Adipose tissue (tissue), 3 donors: ENCODE results near the gene LGALSL. TPM values are rescaled to one million over a fixed set of nuclear protein-coding genes. Genes with fewer than 3 reads are reported as not detected.
A peak's percentile ranks its signal among the peaks of the same experiment; 100 is the strongest.

Experiments used
- H3K27ac ChIP-seq: one replicate; pipeline ENCODE4 v1.5.1; 2013; ENCODE audit warnings: low read depth, low read length
- WGBS, 3 donors: extraction: QIAGEN DNeasy Blood & Tissue Kit; methylation state at CpG; one replicate each; pipeline ENCODE4 v1.1.7; 2013; 5-methylcytosine and 5-hydroxymethylcytosine counted together
- polyA plus RNA-seq, 3 donors: library from polyadenylated mRNA; stranded (reverse); fragments of 200-250 nt; gene quantifications; one replicate each; pipeline ENCODE4 v1.2.3, GENCODE V29; 2013
- donor health status: healthy with polysubstance abuse.
- donor health status: Bipolar disorder and iron deficiency.
- donor health status: healthy.

The LGALSL gene
- polyA plus RNA-seq, 3 donors = 2.3 to 10.1 (median 6.4) TPM

DNA sequence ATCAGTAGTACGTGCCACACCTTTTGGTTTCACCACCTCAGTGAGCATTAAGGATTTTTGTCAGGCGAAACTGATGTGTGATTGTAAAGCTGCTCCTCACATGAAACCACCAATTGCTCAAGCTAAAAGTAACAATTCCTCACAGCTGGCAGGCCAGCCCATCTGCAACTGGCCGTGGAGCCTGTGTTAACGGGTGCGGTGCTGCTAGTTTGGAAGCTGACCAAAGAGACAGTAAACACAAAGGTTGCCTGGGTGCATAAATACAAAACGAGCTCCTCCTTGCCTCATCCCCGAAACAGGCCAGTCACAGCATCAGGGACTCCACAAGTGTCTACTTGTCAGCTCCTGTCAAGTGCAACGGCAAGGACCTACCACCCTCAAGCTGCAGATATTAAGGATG is 32.0 kb downstream of the LGALSL start:
- H3K27ac ChIP-seq = no peak overlapping the region
- WGBS, 3 donors = 42 to 65% (median 49%) methylated on average over 8 of the region's 8 CpGs

GRCh38 chr2:64487256-64488049 is 33.5 kb downstream of the LGALSL start:
- WGBS, 3 donors = 52 to 63% (median 61%) methylated on average over 10 of the region's 10 CpGs
- no peak overlapping the region for H3K27ac ChIP-seq

- no peak overlapping the region for H3K27ac ChIP-seq
- 50 to 51% (median 50%) methylated on average over 20 of the region's 20 CpGs for WGBS, 3 donors
These were observed 34.4 kb downstream of the LGALSL start for GRCh38 chr2:64488050-64488974.

DNA sequence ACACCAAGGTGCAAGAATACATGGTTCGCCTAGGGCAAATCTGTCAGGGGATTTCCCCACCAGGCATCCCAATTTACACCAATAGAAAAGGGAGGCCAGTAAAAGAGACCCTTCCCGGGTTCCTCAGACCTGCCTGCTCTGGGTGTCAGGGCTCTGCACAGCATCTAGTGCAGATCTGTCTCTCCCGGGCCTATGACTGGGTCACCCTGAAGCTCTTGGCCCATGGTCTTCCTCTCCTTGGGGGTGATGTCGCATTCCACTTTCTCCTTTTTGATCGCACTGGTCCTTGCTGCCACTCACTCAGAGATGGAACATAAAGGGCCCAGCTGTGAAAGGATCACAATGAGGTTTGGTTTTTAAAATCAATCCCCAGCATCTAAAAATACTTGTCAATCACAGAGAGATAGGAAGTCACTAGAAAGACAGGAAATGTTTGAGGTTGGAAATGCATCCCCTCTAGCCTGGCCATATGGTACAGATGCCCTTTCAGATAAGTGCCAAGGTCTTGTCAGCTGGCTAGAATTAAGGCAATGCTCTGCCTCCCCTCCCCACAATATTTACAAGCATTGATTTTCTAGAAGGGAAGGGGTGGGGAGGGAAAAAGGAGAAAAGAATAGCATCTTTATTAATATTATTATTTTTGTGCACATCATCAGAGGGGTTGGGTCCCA is 35.3 kb downstream of the LGALSL start:
- H3K27ac ChIP-seq = peak overlapping the region; percentile 32
- 71 to 77% (median 72%) methylated on average over 5 of the region's 5 CpGs for WGBS, 3 donors

DNA sequence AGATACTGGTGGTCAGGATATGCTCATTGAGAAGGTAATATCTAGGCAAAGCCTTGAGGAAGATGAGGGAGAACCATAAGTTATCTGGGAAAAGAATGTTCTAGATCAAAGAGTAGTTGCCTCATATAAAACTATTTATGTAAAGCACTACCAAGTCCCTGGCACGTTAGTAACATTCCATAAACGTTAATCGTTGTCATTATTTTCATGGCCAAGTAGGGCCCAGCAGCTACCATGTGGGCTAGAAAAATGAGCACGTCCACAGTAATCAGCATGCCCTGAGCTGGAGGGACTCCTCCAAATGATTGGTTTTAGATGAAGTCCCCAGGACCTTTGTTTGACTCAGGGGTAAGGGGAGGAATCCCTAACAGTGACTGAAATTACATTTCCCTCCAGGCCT is 37.5 kb downstream of the LGALSL start:
- 63 to 77% (median 74%) methylated on average over 4 of the region's 4 CpGs for WGBS, 3 donors

GRCh38 chr2:64492272-64492671 is 38.3 kb downstream of the LGALSL start:
- H3K27ac ChIP-seq = no peak overlapping the region
- 72 to 83% (median 80%) methylated on average over 3 of the region's 3 CpGs for WGBS, 3 donors

More for the DNA sequence above, 37.5 kb downstream of the LGALSL start:
- H3K27ac ChIP-seq = no peak overlapping the region

DNA sequence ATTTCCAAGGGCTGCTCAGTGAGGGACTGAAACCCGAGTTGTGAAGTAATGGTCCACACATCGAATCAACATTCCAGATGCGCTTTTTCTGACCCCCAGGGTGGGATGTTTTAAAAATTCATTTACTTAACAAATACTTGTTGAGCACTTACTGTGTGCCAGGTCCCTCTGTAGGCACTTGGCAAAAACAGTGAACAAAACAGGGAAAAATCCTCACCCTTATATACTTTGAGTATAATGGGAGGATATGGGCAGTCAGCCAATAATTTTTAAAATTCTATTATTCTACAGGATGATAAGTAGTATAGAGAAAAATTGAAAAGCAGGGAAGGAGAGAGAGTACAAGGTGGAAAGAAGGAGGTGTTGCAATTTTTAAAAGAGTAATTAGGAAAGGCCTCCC is 38.9 kb downstream of the LGALSL start:
- WGBS, 3 donors = 80 to 84% (median 82%) methylated on average over 3 of the region's 3 CpGs
- no peak overlapping the region for H3K27ac ChIP-seq

DNA sequence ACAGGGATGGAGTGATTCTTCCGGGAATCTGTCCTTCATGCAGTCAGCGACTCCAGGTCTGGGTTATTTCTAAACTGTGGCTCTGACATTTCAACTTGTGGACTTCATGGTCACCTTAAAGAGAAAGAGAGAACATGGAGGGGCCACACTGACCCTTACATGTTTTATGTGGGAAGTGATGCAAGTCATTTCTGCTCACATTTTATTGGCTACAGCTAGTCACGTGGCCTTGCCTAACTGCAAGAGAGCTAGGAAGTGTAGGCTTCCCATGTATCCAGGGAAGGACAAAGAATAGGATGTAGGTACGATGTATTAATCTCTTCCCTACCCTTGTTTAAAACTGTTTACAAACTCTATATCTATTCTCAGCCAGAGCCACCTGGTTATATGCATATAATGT is 39.8 kb downstream of the LGALSL start:
- 86 to 92% (median 87%) methylated on average over 4 of the region's 4 CpGs for WGBS, 3 donors

DNA sequence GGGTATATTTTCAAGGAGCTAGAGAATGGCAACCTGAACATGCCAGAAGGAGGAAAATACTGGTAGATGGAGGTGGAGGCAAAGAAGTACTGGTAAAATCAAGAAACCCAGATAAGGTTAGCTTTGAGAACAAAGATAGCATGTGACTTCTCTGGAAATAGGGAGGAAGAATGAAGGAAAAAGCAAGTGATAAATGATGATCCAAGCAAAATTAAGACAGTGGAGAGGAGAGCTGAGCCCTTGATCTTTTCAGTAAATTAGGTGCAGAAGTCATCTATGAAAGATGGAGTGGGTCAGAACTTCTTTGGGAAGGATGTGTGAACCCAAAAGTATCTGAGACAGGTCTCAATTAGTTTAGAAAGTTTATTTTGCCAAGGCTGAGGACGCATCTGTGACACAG is 44.5 kb downstream of the LGALSL start:
- H3K27ac ChIP-seq = no peak overlapping the region
- WGBS, 3 donors = 70 to 98% (median 97%) methylated on average over 1 of the region's 1 CpG

More for the DNA sequence above, 39.8 kb downstream of the LGALSL start:
- H3K27ac ChIP-seq = no peak overlapping the region

- WGBS, 3 donors = 84 to 88% (median 87%) methylated on average over 5 of the region's 5 CpGs
- H3K27ac ChIP-seq = no peak overlapping the region
These were observed 46.6 kb downstream of the LGALSL start for GRCh38 chr2:64500549-64500948.

DNA sequence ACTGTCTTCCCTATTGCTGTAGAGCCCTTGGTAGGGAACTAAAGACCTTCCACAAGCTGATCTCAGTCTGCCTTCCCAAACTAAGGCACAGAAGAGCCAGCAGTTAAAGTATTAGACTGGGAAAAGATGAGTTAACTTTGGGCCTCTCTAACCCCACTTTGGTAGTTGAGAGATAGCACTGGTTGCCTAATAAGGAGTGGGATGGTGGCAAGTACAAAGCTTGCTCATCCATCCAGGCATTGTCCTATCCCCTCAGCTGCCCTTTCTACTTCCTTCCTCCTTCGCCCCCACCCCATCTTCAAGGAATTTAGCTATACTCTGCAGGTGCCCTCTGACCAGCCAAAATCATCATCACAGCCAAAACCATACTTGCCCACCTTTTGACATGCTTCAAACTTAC is 48.0 kb downstream of the LGALSL start:
- no peak overlapping the region for H3K27ac ChIP-seq
- 61 to 80% (median 67%) methylated on average over 1 of the region's 1 CpG for WGBS, 3 donors

DNA sequence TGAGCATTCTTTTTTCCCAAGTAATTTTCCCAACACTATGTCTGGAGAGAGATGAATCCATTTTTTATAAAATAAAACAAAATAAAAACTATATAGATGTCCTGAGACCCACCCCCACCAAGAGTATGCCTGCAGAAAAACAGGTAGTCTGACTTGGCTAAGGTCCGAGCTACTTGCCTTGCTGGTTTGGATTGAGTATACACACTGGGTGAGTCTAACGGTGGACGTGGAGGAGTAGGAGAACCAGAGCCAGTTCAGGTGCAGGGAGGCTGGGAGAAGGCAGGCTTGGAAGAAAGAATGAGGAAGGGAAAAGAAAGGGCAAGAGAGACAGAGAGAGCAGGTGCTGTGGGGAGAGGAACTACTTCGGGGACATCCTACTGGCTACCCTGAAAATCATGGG is 48.9 kb downstream of the LGALSL start:
- no peak overlapping the region for H3K27ac ChIP-seq
- WGBS, 3 donors = 88 to 92% (median 88%) methylated on average over 4 of the region's 4 CpGs

- no peak overlapping the region for H3K27ac ChIP-seq
- 77 to 85% (median 77%) methylated on average over 14 to 16 of the region's 16 CpGs for WGBS, 3 donors
These were observed 51.1 kb downstream of the LGALSL start for GRCh38 chr2:64504774-64505720.

DNA sequence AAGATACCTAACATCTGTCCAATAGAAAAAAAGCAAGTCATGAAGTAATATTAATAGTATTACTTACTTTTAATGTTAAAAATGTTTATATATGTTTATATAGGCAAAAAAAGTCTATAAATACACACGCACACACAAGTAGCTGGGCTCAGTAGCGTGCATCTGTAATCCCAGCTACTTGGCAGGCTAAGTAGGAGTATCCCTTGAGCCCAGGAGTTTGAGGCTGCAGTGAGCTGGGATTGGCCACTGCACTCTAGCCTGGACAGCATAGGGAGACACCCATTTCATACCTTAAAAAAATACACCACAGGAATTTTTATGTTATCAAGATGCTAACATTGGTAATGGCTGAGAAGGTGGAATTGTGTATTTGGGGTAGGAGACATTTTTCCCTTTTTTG is 52.7 kb downstream of the LGALSL start:
- WGBS, 3 donors = 77 to 96% (median 84%) methylated on average over 2 of the region's 2 CpGs

More for the DNA sequence above, 52.7 kb downstream of the LGALSL start:
- H3K27ac ChIP-seq = no peak overlapping the region
